Stimulated activated CD4-positive, alpha-beta T cell treated with anti-CD3 and anti-CD28 coated beads, Interleukin-1b, Interleukin-23, amount 100 ng/mL, for 48 hours (primary cell): ENCODE measurements around the gene NELL1.

Experiments used
- DNase-seq: peaks from one replicate; pipeline ENCODE4 v3.0.0-alpha.2; 2020

Gene NELL1

DNA sequence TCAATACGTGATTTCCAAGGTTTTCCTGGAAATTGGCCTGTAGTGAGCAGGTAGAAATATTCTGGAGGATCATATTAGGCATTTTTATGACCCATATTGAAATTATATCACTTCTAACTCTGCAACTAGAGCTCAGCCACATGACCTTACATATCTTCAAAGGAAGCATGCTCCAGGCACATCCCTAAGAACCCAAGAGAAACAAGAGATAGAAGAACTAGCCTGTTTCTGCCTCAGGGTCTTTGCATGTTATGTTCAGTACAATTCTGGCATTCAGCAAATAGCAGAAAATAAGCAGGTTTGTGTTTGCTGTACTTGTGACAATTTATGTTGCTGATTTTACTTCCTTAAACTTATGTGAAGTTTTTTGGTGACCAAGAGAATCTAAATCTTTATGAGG, 859.8 kb downstream of the NELL1 start:
- no peak for DNase-seq

GRCh38 chr11:21534288-21534687, 864.9 kb downstream of the NELL1 start:
- no peak for DNase-seq

DNA sequence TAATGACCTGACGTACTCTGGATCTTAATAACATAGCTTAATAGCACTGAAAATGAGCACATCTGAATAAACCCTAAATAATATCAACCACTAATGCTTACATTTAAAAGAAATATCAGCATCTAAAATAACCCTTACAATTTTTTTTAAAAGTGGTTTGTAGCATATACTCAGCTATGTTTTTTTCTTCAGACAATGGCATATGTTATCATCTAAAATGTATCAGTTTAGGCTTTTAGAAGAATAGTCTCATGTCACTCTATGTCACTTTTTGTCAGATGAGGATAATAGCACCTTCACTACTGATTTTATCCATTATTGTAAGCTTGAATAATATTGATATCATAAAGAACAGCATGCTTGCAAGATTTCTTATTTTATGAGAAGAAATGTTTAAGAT, 868.6 kb downstream of the NELL1 start:
- DNase-seq, result no peak

DNA sequence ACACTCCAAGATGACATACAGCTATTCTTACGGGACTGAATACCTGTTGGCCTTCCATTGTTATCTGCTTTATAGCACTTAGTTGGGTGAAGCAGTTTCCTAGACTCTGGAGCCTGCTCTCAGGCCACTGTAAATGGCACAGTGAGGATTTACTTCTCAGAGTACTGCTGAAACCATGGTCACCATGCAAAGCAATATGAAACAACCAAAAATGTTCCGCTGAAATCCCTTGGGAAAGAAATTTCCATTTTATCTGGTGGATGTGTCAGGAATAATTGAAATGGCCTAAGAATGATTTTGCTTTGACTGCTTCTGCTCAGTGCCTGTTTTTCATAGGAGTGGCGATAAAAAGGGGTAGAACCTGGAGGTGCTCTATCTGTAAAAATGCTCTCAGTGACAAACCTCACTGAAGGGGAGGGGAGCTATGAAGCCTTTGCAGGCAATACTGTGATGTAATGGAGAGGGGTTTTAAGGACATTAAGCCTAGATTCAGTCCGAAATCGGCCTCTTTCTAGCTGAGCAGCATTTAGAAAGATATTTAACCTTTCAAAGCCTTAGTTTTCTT, 871.9 kb downstream of the NELL1 start:
- no peak for DNase-seq

DNA sequence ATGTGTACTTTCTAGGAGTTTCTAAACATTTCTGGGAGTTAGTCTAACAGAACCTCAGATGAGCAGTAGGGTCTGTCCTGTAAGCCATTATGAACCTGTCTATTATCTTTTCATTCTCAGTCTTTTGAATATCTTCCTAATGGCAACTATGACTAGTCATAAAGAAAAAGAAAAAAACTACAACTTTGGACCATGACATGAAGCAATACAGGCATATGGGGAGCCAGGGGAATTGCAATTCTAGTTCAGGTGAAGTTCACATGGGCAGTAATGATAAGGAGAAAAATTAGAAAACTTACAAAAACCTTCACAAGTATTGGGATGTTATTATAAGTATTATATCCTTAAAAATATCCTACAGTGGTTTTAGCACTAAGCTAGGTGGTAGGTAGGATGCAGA, 874.5 kb downstream of the NELL1 start:
- DNase-seq, result no peak

DNA sequence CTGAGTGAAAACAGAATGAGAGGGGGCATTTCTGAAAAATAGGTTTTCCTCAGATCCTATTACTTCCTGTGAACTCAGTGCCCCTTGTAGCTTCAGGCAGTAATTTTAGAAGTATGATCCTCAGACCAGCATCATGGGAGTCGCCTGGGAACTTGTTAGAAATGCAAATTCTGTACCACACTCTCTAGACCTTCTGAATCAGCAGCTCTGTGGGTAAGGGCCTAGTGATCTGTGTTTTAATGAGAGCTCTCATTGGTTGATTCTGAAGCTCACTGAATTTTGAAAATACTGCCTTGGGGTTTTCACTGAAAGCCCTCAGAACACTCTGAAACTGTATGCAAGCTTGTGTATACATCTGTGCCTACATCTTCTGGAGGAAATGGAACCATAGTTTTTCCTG, 876.3 kb downstream of the NELL1 start:
- no peak for DNase-seq

DNA sequence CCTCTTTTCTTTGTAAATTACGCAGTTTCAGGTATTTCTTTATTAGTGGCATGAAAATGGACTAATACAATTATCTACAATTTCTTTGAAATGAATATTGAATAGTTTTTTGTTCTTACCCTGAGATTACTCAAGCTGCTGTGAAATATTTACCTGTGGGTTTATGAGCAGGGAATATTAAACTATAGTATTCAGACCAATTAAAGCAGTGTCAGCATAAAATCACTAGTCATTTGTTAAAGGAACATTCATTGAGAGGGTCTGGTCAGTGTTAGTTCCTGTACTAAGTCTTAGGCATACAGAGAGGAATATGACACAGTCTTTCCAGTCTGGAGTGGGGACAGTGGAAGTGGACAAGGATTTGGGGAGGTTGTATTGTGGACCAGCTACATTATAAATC, 877.3 kb downstream of the NELL1 start:
- no peak for DNase-seq

DNA sequence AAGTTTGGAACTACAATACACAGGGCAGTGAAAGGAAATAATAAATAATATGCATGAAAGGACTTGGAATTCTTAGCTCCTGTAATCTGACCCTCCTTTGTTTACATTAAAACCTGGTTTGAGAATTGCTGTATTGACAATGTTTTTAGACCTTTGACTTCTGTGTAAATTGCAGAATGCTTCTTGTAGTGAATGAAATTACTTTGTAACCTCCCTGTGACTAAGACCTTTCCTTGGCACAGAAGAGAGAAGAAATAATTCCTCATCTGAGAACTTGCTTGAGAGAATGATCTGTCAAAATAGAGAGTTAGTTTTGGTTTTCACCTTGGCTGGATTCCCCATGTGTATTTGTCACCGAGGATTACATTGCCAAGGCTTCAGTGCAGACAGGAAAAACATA, 883.5 kb downstream of the NELL1 start:
- no peak for DNase-seq

- DNase-seq, result no peak
Measured at GRCh38 chr11:21553795-21554194, 884.4 kb downstream of the NELL1 start.

- no peak for DNase-seq
Measured at GRCh38 chr11:21554284-21554683, 884.9 kb downstream of the NELL1 start.

DNA sequence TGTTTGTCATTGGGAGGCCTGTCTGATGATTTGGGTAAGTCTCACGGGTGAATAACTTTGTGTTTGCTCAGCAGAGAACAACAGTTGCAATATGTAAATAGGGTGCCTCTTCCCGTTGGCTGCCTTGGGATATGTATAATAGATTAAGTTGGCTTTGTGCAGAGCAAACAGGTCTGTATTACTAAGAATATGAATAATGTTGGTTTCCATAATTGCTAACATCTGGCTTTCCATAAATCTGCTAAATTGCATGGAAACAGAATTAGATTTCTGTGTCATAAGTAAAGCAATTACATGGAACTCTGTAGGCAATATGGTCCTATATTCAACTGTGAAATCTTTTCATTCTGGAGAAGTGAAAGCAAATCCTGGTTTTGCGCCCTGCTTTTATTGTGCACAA, 887.5 kb downstream of the NELL1 start:
- no peak for DNase-seq

DNA sequence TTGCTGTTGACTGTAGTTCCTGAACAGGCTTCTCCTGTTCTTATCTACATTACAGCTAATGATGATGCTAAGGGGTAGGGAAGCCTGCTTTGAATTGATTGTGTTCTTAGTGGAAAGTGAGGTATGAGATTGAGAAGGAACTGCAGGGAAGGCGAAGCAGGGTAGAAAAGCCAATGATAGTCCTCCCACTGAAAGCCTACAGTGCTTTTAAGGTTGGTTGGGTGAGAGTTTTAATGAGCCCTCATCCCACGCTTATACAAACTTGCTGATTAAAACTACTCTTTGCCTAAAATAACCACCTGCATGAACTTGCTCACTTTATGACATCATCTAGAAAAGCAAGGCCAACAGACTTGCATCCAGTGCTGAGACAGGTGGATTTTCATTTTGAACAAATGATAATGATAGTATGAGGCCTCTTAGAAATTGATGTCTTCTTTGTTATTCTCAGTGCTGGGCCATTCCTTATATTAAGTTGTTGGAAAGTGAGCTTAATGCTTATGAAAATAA, 891.1 kb downstream of the NELL1 start:
- DNase-seq, result no peak

GRCh38 chr11:21561581-21561980, 892.2 kb downstream of the NELL1 start:
- no peak for DNase-seq

GRCh38 chr11:21564095-21564494, 894.7 kb downstream of the NELL1 start:
- no peak for DNase-seq

DNA sequence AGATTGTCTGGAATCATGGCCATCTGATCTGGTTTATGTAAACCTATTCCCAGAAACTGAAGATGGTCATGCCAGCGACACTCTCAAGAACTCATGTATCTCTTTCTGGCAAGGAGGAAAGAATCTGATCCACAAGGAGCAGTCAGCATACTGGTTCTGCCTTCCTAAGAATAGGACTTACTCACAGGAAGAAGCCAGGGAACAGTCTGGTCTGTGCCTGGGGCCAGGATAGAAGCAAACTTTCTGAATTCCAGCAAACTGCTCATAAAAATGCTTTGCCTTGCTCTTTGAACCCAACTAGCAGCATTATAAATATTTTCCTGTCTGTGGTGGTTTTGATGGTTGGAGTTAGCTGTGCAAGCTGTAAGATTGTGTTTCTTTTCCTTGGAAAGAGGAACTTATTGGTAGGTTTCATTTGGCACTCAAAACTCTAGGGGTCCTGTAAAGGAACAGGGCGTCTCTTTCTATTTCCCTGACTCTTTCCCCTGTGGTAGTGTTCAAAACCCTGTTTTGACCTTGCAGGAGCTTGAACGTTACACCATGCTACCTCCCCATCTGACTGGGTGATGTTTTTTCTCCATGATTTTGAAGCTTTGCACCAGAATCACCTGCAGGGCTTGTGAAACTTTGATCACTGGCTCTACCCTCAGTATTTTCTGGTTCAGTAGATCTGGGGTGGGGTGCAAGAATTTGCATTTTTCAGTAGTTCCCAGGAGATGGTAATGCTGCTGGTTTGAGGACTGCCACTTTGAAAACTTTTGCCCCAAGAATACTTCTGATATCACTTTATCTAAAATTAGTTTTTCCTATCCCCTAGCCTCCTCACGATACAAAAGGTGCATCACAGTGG, 895.7 kb downstream of the NELL1 start:
- no peak for DNase-seq

DNA sequence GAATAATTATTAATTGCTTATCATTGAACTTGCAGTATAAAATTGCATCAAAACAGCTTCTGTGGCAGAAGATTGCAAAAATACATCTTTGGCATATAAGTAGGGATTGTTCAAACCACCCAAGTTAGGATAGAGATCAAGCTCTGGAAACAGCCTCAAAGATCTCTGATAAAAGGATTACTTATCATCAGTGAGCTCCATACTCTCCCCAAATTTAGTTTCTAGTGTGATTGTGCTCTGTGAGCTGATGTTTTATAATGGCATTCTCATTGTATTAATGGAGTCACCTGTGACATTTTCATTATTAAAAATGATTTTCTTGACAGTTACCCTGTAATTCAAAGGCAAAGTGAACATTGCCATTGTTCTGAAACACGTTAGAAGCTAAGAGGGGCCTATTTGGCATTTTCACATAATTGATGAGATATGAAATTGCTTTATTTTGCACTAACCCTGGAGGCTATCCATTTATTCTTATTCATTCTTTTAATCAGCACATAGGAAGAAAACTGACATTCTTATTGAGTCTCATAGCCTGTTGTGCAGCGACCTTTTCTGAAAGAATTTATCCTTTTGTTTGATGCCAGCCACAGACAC, 897.2 kb downstream of the NELL1 start:
- no peak for DNase-seq

GRCh38 chr11:21567645-21568290, 898.4 kb downstream of the NELL1 start:
- no peak for DNase-seq

GRCh38 chr11:21572210-21572609, 902.8 kb downstream of the NELL1 start:
- no peak for DNase-seq

- DNase-seq, result no peak
Measured at GRCh38 chr11:21582791-21583190, 913.4 kb downstream of the NELL1 start.

DNA sequence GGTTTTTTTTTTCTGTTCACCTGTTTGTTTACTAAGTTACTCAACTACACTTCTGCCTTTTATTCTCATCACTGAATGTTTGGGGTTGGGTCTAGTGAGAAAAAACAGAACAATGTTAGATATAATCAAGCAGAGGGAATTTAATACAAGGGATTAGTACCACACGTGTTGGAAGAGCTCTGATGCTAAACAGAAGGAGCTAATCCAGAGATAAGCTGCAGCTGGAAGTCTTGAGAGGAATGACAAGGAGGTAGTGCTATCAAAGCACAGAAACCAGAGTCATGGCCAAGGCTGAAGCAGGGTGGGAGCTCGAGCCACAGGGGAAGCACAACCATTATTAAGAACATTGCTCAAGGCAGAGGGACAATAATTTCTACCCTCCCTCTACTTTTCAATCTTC, 919.4 kb downstream of the NELL1 start:
- DNase-seq, result no peak

DNA sequence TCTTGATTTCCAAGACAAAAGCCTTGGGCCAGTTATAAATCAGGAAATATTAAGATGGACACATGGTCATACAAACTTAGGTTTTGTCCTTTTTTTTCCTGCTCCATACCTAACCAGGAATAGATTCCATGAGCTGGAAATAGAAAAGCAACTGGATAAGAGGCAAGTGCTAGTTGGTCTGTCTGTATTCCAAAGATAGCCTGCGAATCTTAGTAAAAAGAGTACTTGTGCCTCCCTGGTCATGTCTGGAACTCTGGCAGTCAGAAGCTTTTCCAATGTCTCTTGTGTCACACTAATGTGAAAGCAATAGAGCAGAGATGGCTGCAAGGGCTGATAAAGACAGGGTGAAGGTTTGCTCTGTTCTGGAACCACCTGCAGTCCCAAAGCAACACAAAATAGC, 933.3 kb downstream of the NELL1 start:
- no peak for DNase-seq

- no peak for DNase-seq
Measured at GRCh38 chr11:21603886-21604285, 934.5 kb downstream of the NELL1 start.

DNA sequence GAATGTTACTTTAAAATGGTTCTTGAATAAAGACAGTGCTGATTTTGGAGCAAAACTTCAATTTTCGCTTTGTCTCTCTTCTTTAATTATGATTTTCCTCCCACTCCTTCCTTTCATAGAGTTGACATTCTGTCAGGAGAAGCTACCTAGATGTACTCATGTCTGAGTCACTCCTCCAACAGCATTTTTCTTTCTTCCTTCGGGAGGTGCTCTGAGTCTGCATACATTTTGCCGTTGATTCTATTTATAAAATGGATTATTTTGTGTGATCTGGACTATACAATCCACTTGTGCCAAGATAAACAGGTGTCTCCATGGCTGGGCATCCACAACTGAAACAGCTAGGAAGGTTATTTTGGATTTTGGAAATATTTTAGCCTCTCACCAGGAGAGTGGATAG, 935.2 kb downstream of the NELL1 start:
- DNase-seq, result no peak

GRCh38 chr11:21612326-21612725, 942.9 kb downstream of the NELL1 start:
- DNase-seq, result no peak
